GM18499 (cell line): ENCODE data around the gene NNMT.

Experiments
- ATAC-seq: cut with Tn5 transposase; IDR thresholded peaks from one replicate; pipeline ENCODE4 v1.9.1; 2021; ENCODE audit warnings: moderate number of reproducible peaks; ENCODE audit not compliant: insufficient read depth, unreplicated experiment

NNMT gene

GRCh38 chr11:114302663-114303062 lies 6.5 kb downstream of the NNMT start:
- ATAC-seq = no peak

- no peak for ATAC-seq
Measured at GRCh38 chr11:114304065-114304464, 7.9 kb downstream of the NNMT start.

GRCh38 chr11:114304969-114305368 lies 8.8 kb downstream of the NNMT start:
- ATAC-seq = no peak

- ATAC-seq = no peak
Measured at GRCh38 chr11:114307524-114308203, 11.5 kb downstream of the NNMT start.

GRCh38 chr11:114308689-114309089 lies 12.5 kb downstream of the NNMT start:
- no peak for ATAC-seq

- no peak for ATAC-seq
Measured at GRCh38 chr11:114309517-114309916, 13.3 kb downstream of the NNMT start.

GRCh38 chr11:114310095-114310494 lies 13.9 kb downstream of the NNMT start:
- ATAC-seq = no peak

GRCh38 chr11:114311946-114312345 lies 15.7 kb downstream of the NNMT start:
- no peak for ATAC-seq

GRCh38 chr11:114314096-114314495 lies 17.9 kb downstream of the NNMT start:
- no peak for ATAC-seq

GRCh38 chr11:114315749-114316368 lies 19.7 kb downstream of the NNMT start:
- ATAC-seq = no peak

- no peak for ATAC-seq
Measured at GRCh38 chr11:114316980-114317786, 21.0 kb downstream of the NNMT start.

- ATAC-seq = no peak
Measured at GRCh38 chr11:114317787-114318137, 21.6 kb downstream of the NNMT start.

GRCh38 chr11:114318361-114318760 lies 22.2 kb downstream of the NNMT start:
- no peak for ATAC-seq

- no peak for ATAC-seq
Measured at GRCh38 chr11:114319716-114320328, 23.6 kb downstream of the NNMT start.

GRCh38 chr11:114321621-114322257 lies 25.5 kb downstream of the NNMT start:
- ATAC-seq = no peak

- no peak for ATAC-seq
Measured at GRCh38 chr11:114322934-114323333, 26.7 kb downstream of the NNMT start.

GRCh38 chr11:114326151-114326550 lies 30.0 kb downstream of the NNMT start:
- ATAC-seq = no peak

GRCh38 chr11:114326776-114327175 lies 30.6 kb downstream of the NNMT start:
- no peak for ATAC-seq

GRCh38 chr11:114330373-114330772 lies 34.2 kb downstream of the NNMT start:
- no peak for ATAC-seq

GRCh38 chr11:114340311-114341131 lies 44.3 kb downstream of the NNMT start:
- ATAC-seq = no peak
